CD4-positive, alpha-beta memory T cell (primary cell): ENCODE results near the gene GRHL3. TPM values are rescaled to one million over a fixed set of nuclear protein-coding genes. Genes with fewer than 3 reads are reported as not detected.
"Not testable (repeated sequence)": the region's sequence is repeated elsewhere in the genome, so short reads cannot be mapped to it uniquely, and the experiment has no call there.

Experiments used
- CTCF ChIA-PET: fragments of 350-600 bp; sonication (Branson Sonifier 250); formaldehyde crosslinking; loops from one replicate; lab custom pipeline; 2021; ENCODE audit warnings: inconsistent platforms; ENCODE audit not compliant: partially characterized antibody; lab: Charles Lee
- POLR2A ChIA-PET: fragments of 350-600 bp; sonication (Branson Sonifier 250); formaldehyde crosslinking; loops from one replicate; lab custom pipeline; 2021; ENCODE audit not compliant: partially characterized antibody; lab: Charles Lee
- DNase-seq, 5 donors: peaks; one replicate each; pipeline versions ENCODE4 v3.0.0 to v3.0.0-alpha.2; 2020 to 2022; ENCODE audit warnings: mixed read lengths in 1 of 5
- H3K27ac ChIP-seq: one replicate; pipeline ENCODE4 v1.7.0; 2013; ENCODE audit warnings: low read depth, low read length
- H3K27me3 ChIP-seq: 2 replicates; pipeline ENCODE4 v1.7.0; 2013; ENCODE audit warnings: mild to moderate bottlenecking, low read length, moderate library complexity; ENCODE audit not compliant: insufficient read depth
- H3K36me3 ChIP-seq: 2 replicates; pipeline ENCODE4 v1.7.0; 2013; ENCODE audit warnings: mild to moderate bottlenecking, low read length, moderate library complexity; ENCODE audit not compliant: insufficient read depth
- H3K4me1 ChIP-seq: 2 replicates; pipeline ENCODE4 v1.7.0; 2013; ENCODE audit warnings: mild to moderate bottlenecking, low read length, moderate library complexity; ENCODE audit not compliant: insufficient read depth
- H3K4me3 ChIP-seq, 2 donors: one replicate each; pipeline ENCODE4 v1.7.0; 2013; ENCODE audit warnings: low read length in 2 of 2, mild to moderate bottlenecking in 1 of 2
- H3K9me3 ChIP-seq, 2 donors: one replicate each; pipeline ENCODE4 v1.7.0; 2013; ENCODE audit warnings: low read length in 2 of 2, control low read depth in 1 of 2; ENCODE audit not compliant: control insufficient read depth in 1 of 2
- H3K27ac Mint-ChIP-seq, 7 donors: one replicate each; pipeline ENCODE4 v1.8.0; 2020 to 2021; ENCODE audit warnings: mixed read lengths in 7 of 7, mild to moderate bottlenecking in 6 of 7, inconsistent platforms in 3 of 7, moderate library complexity in 3 of 7
- H3K27me3 Mint-ChIP-seq, 2 donors: one replicate each; pipeline ENCODE4 v1.8.0; 2020 to 2021; ENCODE audit warnings: mixed read lengths in 2 of 2
- H3K36me3 Mint-ChIP-seq, 2 donors: one replicate each; pipeline ENCODE4 v1.8.0; 2020 to 2021; ENCODE audit warnings: mixed read lengths in 2 of 2, inconsistent platforms in 1 of 2, mild to moderate bottlenecking in 1 of 2
- H3K4me1 Mint-ChIP-seq, 4 donors: one replicate each; pipeline ENCODE4 v1.8.0; 2020 to 2021; ENCODE audit warnings: mixed read lengths in 4 of 4, mild to moderate bottlenecking in 1 of 4
- H3K4me3 Mint-ChIP-seq, 8 donors: one replicate each; pipeline ENCODE4 v1.8.0; 2020 to 2021; ENCODE audit warnings: mixed read lengths in 8 of 8, mild to moderate bottlenecking in 7 of 8, moderate library complexity in 6 of 8, inconsistent platforms in 3 of 8
- H3K9me3 Mint-ChIP-seq, 8 donors: one replicate each; pipeline ENCODE4 v1.8.0; 2020 to 2021; ENCODE audit warnings: mixed read lengths in 8 of 8, mild to moderate bottlenecking in 5 of 8, inconsistent platforms in 3 of 8, moderate library complexity in 1 of 8
- intact Hi-C: fragments of 100-400 bp; cut with micrococcal nuclease; formaldehyde crosslinking; loops from one replicate; pipeline ENCODE4 v1.15.1; 2023
- polyA plus RNA-seq, 2 donors: library from polyadenylated mRNA; unstranded; fragments of 300-500 nt; fragmentation: Illumina TruSeq; gene quantifications; one replicate each; pipeline ENCODE4 v1.2.3, GENCODE V29; 2021
- total RNA-seq, 2 experiments: library from RNA; stranded (reverse); gene quantifications; one replicate each; pipeline ENCODE4 v1.2.3, GENCODE V29; 2021

The GRHL3 gene
- total and polyA plus RNA-seq, 4 experiments from 2014 or later, result not detected

DNA sequence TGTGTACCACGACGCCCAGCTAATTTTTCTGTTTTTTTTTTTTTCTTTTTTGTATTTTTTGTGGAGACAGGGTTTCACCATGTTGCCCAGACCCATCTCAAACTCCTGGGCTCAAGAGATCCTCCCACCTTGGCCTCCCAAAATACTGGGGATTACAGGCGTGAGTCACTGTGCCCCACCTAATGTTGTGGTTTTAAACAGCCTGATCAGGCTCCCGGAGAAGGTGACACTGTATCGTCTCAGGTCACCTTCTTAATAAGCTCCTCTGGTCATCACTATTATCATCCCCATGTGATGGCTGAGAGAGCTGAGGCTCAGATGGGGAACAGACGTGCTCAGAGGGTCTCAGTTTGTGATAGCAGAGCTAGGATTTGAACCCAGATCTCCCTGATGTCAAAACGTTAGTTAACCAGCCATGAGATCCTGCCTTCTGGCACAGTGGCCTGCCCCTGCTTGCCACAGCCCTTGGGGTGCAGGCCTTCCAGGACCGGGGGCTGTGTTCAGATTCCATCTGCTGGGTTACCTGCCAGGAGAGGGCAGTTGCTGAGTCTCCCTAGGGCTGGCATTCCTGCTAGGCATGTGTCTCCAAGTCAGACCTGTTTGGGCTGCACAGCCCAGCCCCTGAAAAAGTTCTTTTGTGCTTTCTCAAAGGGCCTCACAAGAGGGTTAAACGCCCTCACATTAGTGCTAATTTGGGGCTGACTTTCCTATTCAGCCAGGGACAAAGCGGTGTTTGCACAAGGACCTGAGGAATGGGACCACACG, 32.7 kb upstream of the GRHL3 start:
- Histone ChIP-seq H3K4me1 (no peaks in the 10 kb centered on the region), H3K27me3 (no peaks in the 10 kb centered on the region), H3K4me3 (no peak overlapping the region), H3K9me3 (no peaks in the 10 kb centered on the region), H3K36me3 (no peaks in the 10 kb centered on the region), H3K27ac (no peak overlapping the region)
- Mint-ChIP-seq H3K36me3 (no peaks in the 10 kb centered on the region), H3K27ac (no peak overlapping the region), H3K4me1 (no peaks in the 10 kb centered on the region), H3K27me3 (peaks cover 0 to 2% of the 10 kb centered on the region in 2 donors), H3K4me3 (no peak overlapping the region), H3K9me3 (no peaks in the 10 kb centered on the region)
- ChIA-PET CTCF (interaction anchor here (1.2 kb wide), 1 partner anchor 9 kb away, joined by 3 read pairs; no protein-coding TSS in a partner anchor), POLR2A (no interaction called here)
- no peak for DNase-seq
- intact Hi-C loops, result no loop called here

DNA sequence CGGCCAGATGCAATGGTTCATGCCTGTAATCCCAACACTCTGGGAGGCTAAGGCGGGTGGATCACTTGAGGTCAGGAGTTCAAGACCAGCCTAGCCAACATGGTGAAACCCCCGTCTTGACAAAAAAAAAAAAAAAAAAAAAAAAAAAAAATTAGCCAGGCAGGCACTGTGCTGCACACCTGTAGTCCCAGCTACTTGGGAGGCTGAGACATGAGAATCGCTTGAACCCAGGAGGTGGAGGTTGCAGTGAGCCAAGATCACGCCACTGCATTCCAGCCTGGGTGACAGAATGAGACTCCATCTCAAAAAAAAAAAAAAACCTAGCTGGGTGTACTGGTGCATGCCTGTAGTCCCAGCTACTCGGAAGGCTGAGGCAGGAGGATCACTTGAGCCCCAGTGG, 31.4 kb upstream of the GRHL3 start:
- H3K4me1 Mint-ChIP-seq, H3K4me3 Mint-ChIP-seq, H3K27me3 Mint-ChIP-seq, DNase-seq, H3K27ac ChIP-seq, H3K9me3 Mint-ChIP-seq, H3K27me3 ChIP-seq, H3K27ac Mint-ChIP-seq, H3K4me1 ChIP-seq, H3K36me3 ChIP-seq, H3K4me3 ChIP-seq, H3K9me3 ChIP-seq, POLR2A ChIA-PET, H3K36me3 Mint-ChIP-seq, intact Hi-C loops: not testable (repeated sequence)
- CTCF ChIA-PET, result interaction anchor here (1.2 kb wide), 1 partner anchor 103 kb away, joined by 3 read pairs; no protein-coding TSS in a partner anchor

DNA sequence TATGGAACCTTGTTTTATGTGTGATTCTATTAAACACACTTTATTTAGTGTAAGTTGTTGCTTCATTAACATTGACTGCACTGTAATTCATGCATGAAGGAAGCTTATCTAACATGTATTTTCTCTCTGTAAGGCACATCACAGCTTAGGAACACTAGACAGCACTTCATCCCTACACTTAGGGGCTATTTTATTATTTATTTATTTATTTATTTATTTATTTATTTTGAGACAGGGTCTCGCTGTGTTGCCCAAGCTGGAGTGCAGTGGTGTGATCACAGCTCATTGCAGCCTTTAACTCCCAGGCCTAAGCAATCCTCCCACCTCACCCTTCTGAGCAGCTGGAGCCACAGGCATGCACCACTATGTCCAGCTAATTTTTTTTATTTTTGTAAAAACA, 30.7 kb upstream of the GRHL3 start:
- Mint-ChIP-seq H3K27ac (no peak overlapping the region), H3K27me3 (peaks cover 0 to 3% of the 10 kb centered on the region in 2 donors), H3K4me1 (no peaks in the 10 kb centered on the region), H3K9me3 (no peaks in the 10 kb centered on the region), H3K4me3 (no peak overlapping the region), H3K36me3 (no peaks in the 10 kb centered on the region)
- intact Hi-C loops, result no loop called here
- no peak overlapping the region for H3K27ac ChIP-seq
- no peaks in the 10 kb centered on the region for H3K27me3 ChIP-seq
- no peak for DNase-seq
- H3K36me3 ChIP-seq, result no peaks in the 10 kb centered on the region
- no peaks in the 10 kb centered on the region for H3K9me3 ChIP-seq
- H3K4me3 ChIP-seq, result no peak overlapping the region
- H3K4me1 ChIP-seq, result no peaks in the 10 kb centered on the region
- ChIA-PET POLR2A (no interaction called here), CTCF (interaction anchor here (1.2 kb wide), 1 partner anchor 103 kb away, joined by 3 read pairs; no protein-coding TSS in a partner anchor)

DNA sequence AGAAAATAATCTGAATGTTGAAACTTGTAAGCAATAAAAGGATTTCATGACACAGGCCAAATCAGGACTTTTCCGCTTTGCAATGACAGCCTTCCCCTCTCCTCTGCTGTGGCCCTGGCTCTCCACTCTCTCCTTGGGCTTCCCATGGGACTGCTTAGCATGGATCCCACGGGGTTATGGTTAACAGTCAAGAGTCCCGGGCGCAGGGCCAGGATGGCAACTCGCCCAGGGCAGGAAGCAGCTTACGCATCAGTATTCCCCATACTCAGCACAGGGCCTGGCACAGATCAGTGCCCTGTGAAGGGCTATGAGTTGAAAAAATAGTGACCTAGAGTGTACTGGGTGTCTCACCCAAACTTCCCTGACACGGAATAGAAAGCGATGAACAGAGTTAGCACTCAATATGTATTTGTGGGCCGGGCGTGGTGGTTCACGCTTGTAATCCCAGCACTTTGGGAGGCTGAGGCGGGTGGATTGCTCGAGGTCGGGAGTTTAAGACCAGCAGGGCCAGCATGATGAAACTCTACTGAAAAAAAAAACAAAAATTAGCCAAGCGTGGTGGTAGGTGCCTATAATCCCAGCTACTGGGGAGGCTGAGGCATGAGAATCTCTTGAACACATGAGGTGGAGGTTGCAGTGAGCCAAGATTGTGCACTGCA, 29.1 kb upstream of the GRHL3 start:
- Histone ChIP-seq H3K36me3 (no peaks in the 10 kb centered on the region), H3K4me1 (no peaks in the 10 kb centered on the region), H3K4me3 (no peak overlapping the region), H3K27ac (no peak overlapping the region), H3K9me3 (no peaks in the 10 kb centered on the region), H3K27me3 (no peaks in the 10 kb centered on the region)
- no peak for DNase-seq
- ChIA-PET POLR2A (no interaction called here), CTCF (no interaction called here)
- Mint-ChIP-seq H3K9me3 (no peaks in the 10 kb centered on the region), H3K27ac (peak overlapping the region in 1 of 7 donors; percentile 83), H3K4me1 (no peaks in the 10 kb centered on the region), H3K36me3 (no peaks in the 10 kb centered on the region), H3K27me3 (peaks cover 1 to 6% of the 10 kb centered on the region in 2 donors), H3K4me3 (peak overlapping the region in 1 of 8 donors; percentile 36)
- intact Hi-C loops, result no loop called here

DNA sequence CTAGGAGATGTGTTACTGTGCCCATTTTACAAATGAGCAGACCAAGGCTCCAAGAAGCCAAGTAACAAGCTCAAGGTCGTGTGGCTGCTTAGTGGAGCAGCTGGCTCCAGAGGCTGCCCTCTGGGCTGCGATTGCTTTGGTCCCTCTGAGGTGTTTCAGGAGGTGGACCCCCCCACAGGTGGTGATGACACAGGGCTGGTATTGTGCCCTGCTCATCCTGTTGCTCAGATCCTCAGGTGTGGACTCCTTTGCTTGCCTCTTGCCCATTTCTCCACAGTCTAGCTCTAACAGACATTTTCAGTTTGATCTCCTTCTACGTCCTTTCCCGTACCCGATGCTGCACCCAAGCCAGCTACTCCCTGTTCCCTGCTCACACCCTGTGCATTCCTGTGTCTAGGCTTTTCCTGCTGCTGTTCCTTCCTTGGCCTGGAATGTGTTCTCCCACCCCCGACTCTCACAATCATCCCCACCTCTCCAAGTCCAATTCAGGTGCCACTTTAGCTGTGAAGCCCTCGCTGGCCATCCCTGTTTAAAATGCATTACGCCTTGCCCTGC, 28.1 kb upstream of the GRHL3 start:
- Histone ChIP-seq H3K27ac (no peak overlapping the region), H3K4me3 (no peak overlapping the region), H3K4me1 (no peaks in the 10 kb centered on the region), H3K36me3 (no peaks in the 10 kb centered on the region), H3K27me3 (no peaks in the 10 kb centered on the region), H3K9me3 (no peaks in the 10 kb centered on the region)
- no peaks in the 10 kb centered on the region for H3K9me3 Mint-ChIP-seq
- H3K36me3 Mint-ChIP-seq, result no peaks in the 10 kb centered on the region
- CTCF ChIA-PET, result interaction anchor here (0.6 kb wide), 2 partner anchors 22 to 1938 kb away, joined by 3 to 5 read pairs; no protein-coding TSS in a partner anchor
- intact Hi-C loops, result no loop called here
- DNase-seq, result no peak
- POLR2A ChIA-PET, result no interaction called here
- no peak overlapping the region for H3K4me3 Mint-ChIP-seq
- no peaks in the 10 kb centered on the region for H3K4me1 Mint-ChIP-seq
- H3K27ac Mint-ChIP-seq, result no peak overlapping the region
- peaks cover 3 to 6% of the 10 kb centered on the region in 2 donors for H3K27me3 Mint-ChIP-seq

DNA sequence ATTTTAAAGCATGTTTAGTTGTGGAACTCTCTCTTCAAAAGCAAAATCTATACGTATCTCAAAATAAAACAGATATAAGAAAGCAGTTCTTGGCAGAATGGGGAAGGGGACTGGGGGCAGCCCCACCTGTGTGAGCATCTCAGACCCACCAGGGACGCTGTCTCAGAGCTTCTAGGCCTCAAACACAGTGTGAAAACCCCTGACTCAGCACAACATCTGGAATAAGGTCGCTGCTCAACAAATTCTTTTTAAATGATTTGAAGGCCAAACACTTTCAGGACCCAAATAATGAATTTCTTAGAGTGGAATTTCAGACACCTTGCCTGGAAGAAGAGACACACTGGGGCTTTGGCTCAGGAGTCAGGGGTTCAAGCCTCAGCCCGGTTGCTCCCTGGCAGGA, 27.1 kb upstream of the GRHL3 start:
- Mint-ChIP-seq H3K36me3 (no peaks in the 10 kb centered on the region), H3K27me3 (peaks cover 3 to 6% of the 10 kb centered on the region in 2 donors), H3K4me1 (no peaks in the 10 kb centered on the region), H3K4me3 (no peak overlapping the region), H3K9me3 (no peaks in the 10 kb centered on the region), H3K27ac (no peak overlapping the region)
- ChIA-PET POLR2A (no interaction called here), CTCF (no interaction called here)
- Histone ChIP-seq H3K4me3 (no peak overlapping the region), H3K27ac (no peak overlapping the region), H3K4me1 (no peaks in the 10 kb centered on the region), H3K36me3 (no peaks in the 10 kb centered on the region), H3K9me3 (no peaks in the 10 kb centered on the region), H3K27me3 (no peaks in the 10 kb centered on the region)
- DNase-seq, result no peak
- intact Hi-C loops, result no loop called here

DNA sequence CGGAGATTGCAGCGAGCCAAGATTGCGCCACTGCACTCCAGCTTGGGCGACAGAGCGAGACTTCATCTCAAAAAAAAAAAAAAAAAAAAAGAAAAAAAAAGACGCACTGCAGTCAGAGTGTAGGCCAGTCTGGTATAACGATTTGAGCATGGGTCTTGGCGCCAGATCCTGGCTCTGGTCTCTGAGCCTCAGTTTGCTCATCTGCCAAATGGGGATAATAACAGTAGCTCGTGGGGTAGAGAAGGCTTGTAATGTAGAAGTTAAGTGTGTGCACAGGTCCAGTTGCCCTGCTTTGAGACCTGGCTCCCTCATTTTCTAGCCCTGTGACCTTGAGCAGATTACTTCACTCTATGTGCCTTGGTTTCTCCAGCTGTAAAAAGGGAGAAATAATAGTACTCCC, 26.3 kb upstream of the GRHL3 start:
- Histone ChIP-seq H3K4me3 (no peak overlapping the region), H3K27me3 (no peaks in the 10 kb centered on the region), H3K27ac (no peak overlapping the region), H3K9me3 (no peaks in the 10 kb centered on the region), H3K36me3 (no peaks in the 10 kb centered on the region), H3K4me1 (no peaks in the 10 kb centered on the region)
- no peaks in the 10 kb centered on the region for H3K4me1 Mint-ChIP-seq
- no peak for DNase-seq
- H3K27ac Mint-ChIP-seq, result no peak overlapping the region
- ChIA-PET POLR2A (interaction anchor here (0.6 kb wide), 1 partner anchor 375 kb away, joined by 3 read pairs; no protein-coding TSS in a partner anchor), CTCF (no interaction called here)
- H3K27me3 Mint-ChIP-seq, result peaks cover 3 to 6% of the 10 kb centered on the region in 2 donors
- intact Hi-C loops, result no loop called here
- no peaks in the 10 kb centered on the region for H3K36me3 Mint-ChIP-seq
- H3K9me3 Mint-ChIP-seq, result no peaks in the 10 kb centered on the region
- no peak overlapping the region for H3K4me3 Mint-ChIP-seq
